Measurements from ENCODE around the gene GALNT5.

GALNT5 gene

DNA sequence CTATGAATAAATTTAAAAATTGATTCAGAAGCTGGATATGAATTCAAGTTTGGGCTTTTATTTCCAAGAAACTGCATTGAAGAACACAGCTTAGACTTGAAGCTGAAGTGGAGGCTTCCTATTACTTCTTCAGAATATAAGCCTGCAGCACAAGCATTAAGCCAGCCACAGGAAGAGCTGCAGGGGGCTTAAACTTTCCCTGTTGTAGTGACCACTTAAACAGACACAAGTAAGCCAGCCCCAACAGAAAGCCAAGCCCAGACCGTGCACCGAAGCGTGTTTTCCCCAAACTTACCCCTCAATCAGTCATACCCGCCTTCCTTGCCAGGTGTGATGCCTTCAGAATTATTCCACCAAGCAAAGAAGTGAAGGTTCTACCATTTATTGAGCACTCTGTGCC, 39.5 kb downstream of the GALNT5 start:
- no peak for DNase-seq (ENCODE audit: low spot score)
- TF ChIP-seq, protein P1, sequence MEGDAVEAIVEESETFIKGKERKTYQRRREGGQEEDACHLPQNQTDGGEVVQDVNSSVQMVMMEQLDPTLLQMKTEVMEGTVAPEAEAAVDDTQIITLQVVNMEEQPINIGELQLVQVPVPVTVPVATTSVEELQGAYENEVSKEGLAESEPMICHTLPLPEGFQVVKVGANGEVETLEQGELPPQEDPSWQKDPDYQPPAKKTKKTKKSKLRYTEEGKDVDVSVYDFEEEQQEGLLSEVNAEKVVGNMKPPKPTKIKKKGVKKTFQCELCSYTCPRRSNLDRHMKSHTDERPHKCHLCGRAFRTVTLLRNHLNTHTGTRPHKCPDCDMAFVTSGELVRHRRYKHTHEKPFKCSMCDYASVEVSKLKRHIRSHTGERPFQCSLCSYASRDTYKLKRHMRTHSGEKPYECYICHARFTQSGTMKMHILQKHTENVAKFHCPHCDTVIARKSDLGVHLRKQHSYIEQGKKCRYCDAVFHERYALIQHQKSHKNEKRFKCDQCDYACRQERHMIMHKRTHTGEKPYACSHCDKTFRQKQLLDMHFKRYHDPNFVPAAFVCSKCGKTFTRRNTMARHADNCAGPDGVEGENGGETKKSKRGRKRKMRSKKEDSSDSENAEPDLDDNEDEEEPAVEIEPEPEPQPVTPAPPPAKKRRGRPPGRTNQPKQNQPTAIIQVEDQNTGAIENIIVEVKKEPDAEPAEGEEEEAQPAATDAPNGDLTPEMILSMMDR (conservative IDR thresholded peaks at IDR 0.05; ENCODE audit: low read depth): no peak
- CTCF ChIA-PET: no interaction called here
- POLR2A ChIA-PET (ENCODE audit: low non-redundant PET): no interaction called here
- no peak overlapping the region for H3K27ac ChIP-seq

DNA sequence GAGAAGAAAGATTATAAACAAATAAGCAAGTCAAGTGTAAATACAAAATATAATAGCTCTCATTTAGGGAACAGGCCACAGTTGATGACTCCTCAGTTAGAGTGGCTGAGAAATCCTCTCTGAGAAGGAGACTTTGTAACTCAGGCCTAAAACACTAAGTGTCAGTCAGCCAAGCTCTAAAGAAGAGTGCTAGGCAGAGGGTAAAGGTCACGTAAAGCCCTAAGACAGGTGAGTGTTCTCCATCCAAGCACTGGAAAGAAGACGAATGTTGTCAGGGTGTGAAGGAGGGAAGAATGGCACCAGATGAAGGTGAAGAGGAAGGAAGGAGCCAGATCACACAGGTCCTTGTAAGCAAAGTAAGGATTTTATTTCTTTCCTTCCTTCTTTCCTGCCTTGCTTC, 43.8 kb downstream of the GALNT5 start:
- TF ChIP-seq, protein P1 (conservative IDR thresholded peaks at IDR 0.05; ENCODE audit: low read depth): no peak
- ChIA-PET CTCF (interaction anchor here (0.5 to 1.0 kb wide), 5 partner anchors 20 to 1435 kb away, joined by 3 to 5 read pairs (median 3); no protein-coding TSS in a partner anchor), POLR2A (ENCODE audit: low non-redundant PET) (no interaction called here)
- no peak for DNase-seq (ENCODE audit: low spot score)
- H3K27ac ChIP-seq: no peak overlapping the region

DNA sequence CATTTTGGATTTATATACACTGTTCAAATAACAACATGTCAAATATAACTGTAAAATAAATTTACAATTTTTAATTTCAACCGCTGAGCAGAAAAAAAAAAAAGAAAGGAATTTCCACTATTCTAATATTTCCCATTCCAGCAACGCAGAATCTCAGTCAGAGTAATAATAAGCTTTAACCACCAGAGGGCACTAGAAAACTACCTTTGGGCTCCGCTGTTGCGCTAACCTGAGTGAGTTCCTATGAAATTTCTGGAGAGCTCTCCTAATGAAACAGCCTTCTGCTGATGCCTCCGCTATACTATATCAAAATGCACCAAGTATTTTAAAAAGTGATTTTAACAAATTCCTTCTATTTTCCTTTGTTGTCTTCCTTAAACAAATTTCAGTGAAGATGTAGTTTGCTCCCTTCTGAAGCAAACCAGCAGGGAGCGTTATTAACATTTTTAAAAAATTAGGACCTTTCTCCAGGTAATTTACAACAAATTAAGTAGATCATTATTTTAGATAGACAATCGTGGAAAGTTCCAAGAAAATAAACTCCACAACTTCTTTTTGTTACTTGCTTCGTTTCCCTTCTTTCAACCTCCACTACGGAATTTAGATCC, 45.1 kb downstream of the GALNT5 start:
- TF ChIP-seq, protein P1 (conservative IDR thresholded peaks at IDR 0.05; ENCODE audit: low read depth): peak; percentile 83
- no peak overlapping the region for H3K27ac ChIP-seq
- DNase-seq (ENCODE audit: low spot score): peak; percentile 34
- ChIA-PET CTCF (interaction anchor here (0.6 to 3.7 kb wide), 24 partner anchors 9 to 1519 kb away, joined by 3 to 24 read pairs (median 5); partner anchors contain the start of gene ERMN), POLR2A (ENCODE audit: low non-redundant PET) (no interaction called here)

DNA sequence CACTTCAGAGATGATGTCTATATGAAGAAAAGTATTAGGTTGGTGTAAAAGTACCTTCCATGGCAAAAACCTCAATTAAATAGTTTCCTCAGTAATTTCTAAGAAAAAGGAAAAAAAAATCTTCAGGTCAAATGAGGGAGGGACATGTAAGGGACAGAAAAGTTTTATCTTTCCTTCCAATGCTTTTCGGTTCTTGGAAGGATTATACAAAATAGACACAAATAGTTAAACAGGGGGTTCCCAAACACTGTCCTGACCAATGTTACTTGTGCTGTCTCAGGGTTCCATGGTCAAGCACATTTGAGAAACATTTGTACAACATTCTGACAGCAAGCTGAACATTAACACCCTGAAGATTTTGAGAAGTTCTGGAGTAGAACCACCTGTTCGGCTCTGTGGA, 46.1 kb downstream of the GALNT5 start:
- ChIA-PET POLR2A (ENCODE audit: low non-redundant PET) (no interaction called here), CTCF (interaction anchor here (0.6 to 3.7 kb wide), 6 partner anchors 9 to 294 kb away, joined by 3 to 24 read pairs (median 8); partner anchors contain the start of gene ERMN)
- no peak overlapping the region for H3K27ac ChIP-seq
- no peak for DNase-seq (ENCODE audit: low spot score)
- TF ChIP-seq, protein P1 (conservative IDR thresholded peaks at IDR 0.05; ENCODE audit: low read depth): no peak

DNA sequence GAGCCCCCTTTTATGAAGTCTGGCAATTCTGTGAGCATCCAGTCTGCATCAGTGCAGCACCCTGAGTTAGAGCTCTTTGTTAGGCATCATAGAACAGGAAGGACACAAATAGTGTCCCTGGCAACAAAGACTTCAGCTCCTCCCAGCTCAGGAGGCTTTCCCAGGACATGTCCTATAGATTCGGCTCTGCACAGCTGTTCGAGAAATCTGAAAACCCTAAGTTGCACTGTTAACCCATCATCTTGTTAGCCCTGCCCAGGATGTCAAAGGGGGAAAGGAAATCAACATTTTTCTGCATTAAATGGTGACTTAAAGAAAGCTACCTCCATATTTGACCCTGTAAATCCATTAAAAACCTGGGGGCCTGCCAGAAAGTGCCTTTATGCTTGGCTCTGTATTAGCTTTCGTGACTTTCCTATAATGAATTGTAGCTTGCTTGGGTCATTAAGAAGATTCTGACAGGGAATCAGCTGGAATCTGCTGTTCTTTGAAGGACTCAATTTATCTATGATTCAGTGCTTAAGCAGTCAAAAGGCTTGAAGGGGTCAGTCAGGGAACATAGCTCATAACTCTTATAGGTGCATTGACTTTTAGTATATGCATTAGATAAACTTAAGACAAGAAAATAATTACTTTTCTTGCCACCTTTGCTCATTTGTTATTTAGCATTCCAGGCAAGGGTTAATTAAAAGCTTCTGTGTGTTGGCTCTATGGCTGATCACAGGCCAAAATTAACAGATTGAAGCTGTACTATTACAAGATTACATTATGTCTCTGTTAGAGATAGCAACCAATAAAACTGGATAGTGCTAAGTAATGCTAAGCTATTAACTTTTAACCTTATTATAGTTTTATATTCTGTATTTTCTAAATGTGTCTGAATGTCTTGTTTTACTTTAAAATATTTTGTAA, 47.6 kb downstream of the GALNT5 start:
- no peak overlapping the region for H3K27ac ChIP-seq
- ChIA-PET CTCF (interaction anchor here (0.7 to 3.7 kb wide), 4 partner anchors 12 to 324 kb away, joined by 3 to 17 read pairs (median 3); partner anchors contain the start of gene ACVR1C), POLR2A (ENCODE audit: low non-redundant PET) (no interaction called here)
- no peak for DNase-seq (ENCODE audit: low spot score)
- TF ChIP-seq, protein P1 (conservative IDR thresholded peaks at IDR 0.05; ENCODE audit: low read depth): no peak

DNA sequence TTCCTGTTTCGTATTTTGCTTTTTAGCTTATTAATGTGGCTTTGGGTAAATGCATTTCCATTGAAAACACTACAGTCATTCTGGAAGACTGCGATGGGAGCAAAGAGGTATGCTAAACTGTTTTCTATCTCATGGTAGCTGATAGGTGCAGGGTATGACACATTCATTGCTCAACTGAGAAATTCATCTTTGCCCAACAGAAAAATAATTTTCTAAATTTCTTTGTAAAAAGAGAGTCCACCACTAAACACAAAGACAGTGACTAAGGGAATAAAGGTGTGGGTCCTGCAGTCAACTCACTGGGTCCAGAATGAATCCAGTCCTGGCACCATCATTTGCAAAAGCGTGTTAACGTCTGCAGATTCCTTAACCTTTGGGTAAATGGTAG, 48.2 kb downstream of the GALNT5 start:
- CTCF ChIA-PET: interaction anchor here (0.9 to 3.7 kb wide), 2 partner anchors 22 to 323 kb away, joined by 3 to 17 read pairs; partner anchors contain the start of gene ACVR1C

More for the DNA sequence above, 48.2 kb downstream of the GALNT5 start:
- TF ChIP-seq, protein P1 (conservative IDR thresholded peaks at IDR 0.05; ENCODE audit: low read depth): no peak
- POLR2A ChIA-PET (ENCODE audit: low non-redundant PET): no interaction called here
- no peak for DNase-seq (ENCODE audit: low spot score)
- H3K27ac ChIP-seq: no peak overlapping the region

Data from RWPE1 (cell line).